Common myeloid progenitor, CD34-positive (primary cell): ENCODE measurements around the gene PAX1.

Experiments used
- CTCF ChIA-PET: fragments of 350-600 bp; sonication (Branson Sonifier 250); formaldehyde crosslinking; loops from one replicate; lab custom pipeline; 2021; ENCODE audit warnings: antibody characterized with exemption; lab: Charles Lee
- POLR2A ChIA-PET: fragments of 350-600 bp; sonication (Branson Sonifier 250); formaldehyde crosslinking; loops from one replicate; lab custom pipeline; 2021; ENCODE audit warnings: antibody characterized with exemption; lab: Charles Lee
- DNase-seq, 3 donors: peaks; one replicate each; pipeline versions ENCODE4 v3.0.0 to v3.0.0-alpha.2; 2013
- H3K27ac ChIP-seq, 2 experiments: 1 replicate in 1 of 2; 2 replicates in 1 of 2; pipeline ENCODE4 v1.7.0; 2013; ENCODE audit warnings: inconsistent platforms in 2 of 2, low read length in 2 of 2, mild to moderate bottlenecking in 2 of 2, low read depth in 1 of 2, moderate library complexity in 1 of 2; ENCODE audit not compliant: severe bottlenecking in 2 of 2, insufficient read depth in 1 of 2, poor library complexity in 1 of 2
- H3K27me3 ChIP-seq, 5 experiments: replicated peaks in 2 of 5; 1 replicate in 3 of 5; 2 replicates in 2 of 5; pipeline versions ENCODE4 v1.6.1 to v1.7.0; 2013; ENCODE audit warnings: low read length in 4 of 5, mild to moderate bottlenecking in 2 of 5, moderate library complexity in 2 of 5, inconsistent platforms in 1 of 5; ENCODE audit not compliant: insufficient read depth in 5 of 5, control insufficient read depth in 4 of 5
- H3K36me3 ChIP-seq, 4 experiments: 1 replicate in 2 of 4; 2 replicates in 2 of 4; pipeline versions ENCODE4 v1.6.1 to v1.7.0; 2013; ENCODE audit warnings: low read length in 3 of 4, control low read depth in 1 of 4, mild to moderate bottlenecking in 1 of 4; ENCODE audit not compliant: control insufficient read depth in 4 of 4, insufficient read depth in 4 of 4
- H3K4me1 ChIP-seq, 4 experiments: 1 replicate in 3 of 4; 2 replicates in 1 of 4; pipeline versions ENCODE4 v1.6.1 to v1.7.1; 2013; ENCODE audit warnings: low read length in 3 of 4, mild to moderate bottlenecking in 3 of 4, control low read depth in 1 of 4, inconsistent platforms in 1 of 4, moderate library complexity in 1 of 4; ENCODE audit not compliant: control insufficient read depth in 4 of 4, insufficient read depth in 4 of 4; ENCODE audit errors: control extremely low read depth in 1 of 4
- H3K4me3 ChIP-seq, 7 experiments: 1 replicate in 4 of 7; 2 replicates in 3 of 7; pipeline versions ENCODE4 v1.5.1 to v1.7.0; 2013; ENCODE audit warnings: mild to moderate bottlenecking in 7 of 7, low read length in 6 of 7, moderate library complexity in 6 of 7, inconsistent platforms in 2 of 7, low read depth in 2 of 7, control low read depth in 1 of 7; ENCODE audit not compliant: insufficient read depth in 4 of 7, control insufficient read depth in 1 of 7; ENCODE audit errors: extremely low read depth in 1 of 7
- H3K9me3 ChIP-seq, 5 experiments: 1 replicate in 4 of 5; 2 replicates in 1 of 5; pipeline versions ENCODE4 v1.6.1 to v1.7.1; 2013; ENCODE audit warnings: low read length in 4 of 5, mild to moderate bottlenecking in 2 of 5, inconsistent platforms in 1 of 5, low read depth in 1 of 5, moderate library complexity in 1 of 5; ENCODE audit not compliant: control insufficient read depth in 4 of 5, insufficient read depth in 2 of 5; ENCODE audit errors: control extremely low read depth in 1 of 5
- WGBS: methylation state at CpG from one replicate; pipeline ENCODE4 v1.1.5; 2013; ENCODE audit not compliant: insufficient coverage; 5-methylcytosine and 5-hydroxymethylcytosine counted together

PAX1 gene

GRCh38 chr20:21729316-21729715 is 23.9 kb downstream of the PAX1 start:
- H3K4me3 ChIP-seq = no peak overlapping the region
- DNase-seq = no peak
- no peaks in the 10 kb centered on the region for H3K9me3 ChIP-seq
- no peak overlapping the region for H3K27ac ChIP-seq
- H3K4me1 ChIP-seq = no peaks in the 10 kb centered on the region
- ChIA-PET POLR2A (no interaction called here), CTCF (interaction anchor here (1.3 kb wide), 1 partner anchor 9 kb away, joined by 3 read pairs; no protein-coding TSS in a partner anchor)
- WGBS = over 99% methylated on average over 11 of the region's 15 CpGs
- H3K27me3 ChIP-seq = peaks cover 0 to 10% (median 4%) of the 10 kb centered on the region in 5 experiments
- no peaks in the 10 kb centered on the region for H3K36me3 ChIP-seq

- no peaks in the 10 kb centered on the region for H3K36me3 ChIP-seq
- ChIA-PET CTCF (no interaction called here), POLR2A (no interaction called here)
- no peak for DNase-seq
- no peaks in the 10 kb centered on the region for H3K4me1 ChIP-seq
- 89% methylated on average over 3 of the region's 3 CpGs for WGBS
- no peak overlapping the region for H3K4me3 ChIP-seq
- no peak overlapping the region for H3K27ac ChIP-seq
- H3K27me3 ChIP-seq = no peaks in the 10 kb centered on the region
- H3K9me3 ChIP-seq = no peaks in the 10 kb centered on the region
Measured at GRCh38 chr20:21739161-21739560, 33.7 kb downstream of the PAX1 start.

GRCh38 chr20:21739682-21740081 is 34.2 kb downstream of the PAX1 start:
- Histone ChIP-seq H3K27ac (no peak overlapping the region), H3K9me3 (no peaks in the 10 kb centered on the region), H3K4me3 (no peak overlapping the region), H3K27me3 (no peaks in the 10 kb centered on the region), H3K36me3 (no peaks in the 10 kb centered on the region), H3K4me1 (no peaks in the 10 kb centered on the region)
- ChIA-PET CTCF (no interaction called here), POLR2A (no interaction called here)
- DNase-seq = no peak
- 82% methylated on average over 3 of the region's 3 CpGs for WGBS

DNA sequence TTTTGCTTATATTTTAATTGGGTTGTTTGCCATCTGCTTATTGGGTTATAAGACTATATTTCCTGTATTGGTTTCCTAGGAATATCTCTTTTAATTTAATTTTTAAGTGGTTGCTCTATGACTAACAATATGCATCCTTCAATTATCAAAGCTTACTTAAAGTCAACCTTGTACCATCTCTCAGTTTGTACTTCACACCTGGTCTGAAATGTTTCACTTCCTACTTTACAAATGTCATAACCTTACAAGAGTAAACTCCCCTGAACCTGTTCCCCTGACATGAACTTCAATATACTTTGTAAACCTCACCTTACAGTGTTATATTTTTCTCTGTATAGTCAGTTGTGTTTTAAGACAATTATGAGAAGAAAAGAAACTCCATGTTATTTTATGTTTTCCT is 35.8 kb downstream of the PAX1 start:
- Histone ChIP-seq H3K27me3 (no peaks in the 10 kb centered on the region), H3K36me3 (no peaks in the 10 kb centered on the region), H3K9me3 (no peaks in the 10 kb centered on the region), H3K4me1 (no peaks in the 10 kb centered on the region), H3K4me3 (no peak overlapping the region), H3K27ac (no peak overlapping the region)
- POLR2A ChIA-PET = no interaction called here
- DNase-seq = no peak
- CTCF ChIA-PET = no interaction called here

DNA sequence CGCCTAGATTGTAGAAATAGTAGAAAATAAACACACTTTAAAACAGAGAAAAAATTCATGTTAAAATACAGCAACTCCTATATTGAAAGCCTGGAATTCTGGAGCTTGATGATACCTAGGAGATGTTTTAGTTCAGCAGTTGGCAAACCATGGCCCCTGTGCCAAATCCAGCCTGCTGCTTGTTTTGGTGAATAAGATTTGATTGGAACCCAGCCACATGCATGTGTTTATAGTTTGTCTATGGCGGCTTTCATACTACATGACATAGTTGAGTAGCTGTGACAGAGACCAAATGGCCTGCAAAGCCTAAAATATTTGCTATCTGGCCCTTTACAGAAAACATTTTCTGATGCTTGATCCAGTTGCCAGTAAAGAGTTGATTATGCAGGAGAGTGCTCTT is 57.2 kb downstream of the PAX1 start:
- Histone ChIP-seq H3K4me1 (no peaks in the 10 kb centered on the region), H3K36me3 (no peaks in the 10 kb centered on the region), H3K27ac (no peak overlapping the region), H3K4me3 (no peak overlapping the region), H3K27me3 (peaks cover 0 to 10% (median 5%) of the 10 kb centered on the region in 5 experiments), H3K9me3 (peaks cover 0 to 2% (median 0%) of the 10 kb centered on the region in 5 experiments)
- ChIA-PET POLR2A (no interaction called here), CTCF (interaction anchor here (1.3 kb wide), 1 partner anchor 8 kb away, joined by 3 read pairs; no protein-coding TSS in a partner anchor)
- WGBS = no CpG with 5 or more reads among the region's 2 CpGs
- no peak for DNase-seq

- no peak for DNase-seq
- Histone ChIP-seq H3K9me3 (peaks cover 0 to 1% (median 0%) of the 10 kb centered on the region in 5 experiments), H3K27ac (no peak overlapping the region), H3K4me1 (no peaks in the 10 kb centered on the region), H3K36me3 (no peaks in the 10 kb centered on the region), H3K4me3 (no peak overlapping the region), H3K27me3 (peaks cover 0 to 15% (median 9%) of the 10 kb centered on the region in 5 experiments)
- WGBS = 72% methylated on average over 9 of the region's 10 CpGs
- ChIA-PET CTCF (interaction anchor here (0.8 to 1.1 kb wide), 2 partner anchors 13 kb away, joined by 3 to 4 read pairs; no protein-coding TSS in a partner anchor), POLR2A (no interaction called here)
Measured at GRCh38 chr20:21767200-21767738, 61.8 kb downstream of the PAX1 start.

DNA sequence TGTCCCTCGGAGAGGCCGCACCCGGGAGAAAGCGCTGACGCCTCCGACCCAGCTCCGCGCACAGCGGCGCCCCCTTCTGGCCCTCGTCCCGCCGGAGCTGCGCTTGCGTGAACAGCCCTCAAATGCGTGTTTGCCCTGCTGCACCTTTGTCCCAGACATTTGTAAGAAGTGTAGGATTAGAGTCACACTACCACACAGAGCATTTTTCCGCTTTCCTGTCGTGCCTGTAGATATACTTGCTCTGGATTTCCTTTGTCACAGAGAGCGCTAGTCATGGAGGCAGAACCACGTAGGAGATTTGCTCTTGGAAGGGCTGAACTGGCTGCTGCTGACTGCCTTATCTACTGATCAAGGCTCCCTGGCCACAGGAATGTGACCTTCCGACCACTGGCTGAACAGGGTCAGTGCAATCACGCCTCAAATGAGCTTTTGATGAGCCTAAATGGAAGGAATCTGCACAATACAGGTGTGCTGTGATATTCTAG is 62.3 kb downstream of the PAX1 start:
- Histone ChIP-seq H3K27me3 (peaks cover 0 to 15% (median 9%) of the 10 kb centered on the region in 5 experiments), H3K4me1 (no peaks in the 10 kb centered on the region), H3K9me3 (peaks cover 0 to under 1% (median 0%) of the 10 kb centered on the region in 5 experiments), H3K27ac (no peak overlapping the region), H3K4me3 (no peak overlapping the region), H3K36me3 (no peaks in the 10 kb centered on the region)
- ChIA-PET CTCF (no interaction called here), POLR2A (no interaction called here)
- WGBS = 3% methylated on average over 19 of the region's 22 CpGs
- no peak for DNase-seq
